Nucleus accumbens (tissue), 56 donors: ENCODE data around the gene MDM1.

Experiments
- DNase-seq, 56 donors: peaks; one replicate each; lab custom pipeline; 2025; lab: John Stamatoyannopoulos, UW

The MDM1 gene

DNA sequence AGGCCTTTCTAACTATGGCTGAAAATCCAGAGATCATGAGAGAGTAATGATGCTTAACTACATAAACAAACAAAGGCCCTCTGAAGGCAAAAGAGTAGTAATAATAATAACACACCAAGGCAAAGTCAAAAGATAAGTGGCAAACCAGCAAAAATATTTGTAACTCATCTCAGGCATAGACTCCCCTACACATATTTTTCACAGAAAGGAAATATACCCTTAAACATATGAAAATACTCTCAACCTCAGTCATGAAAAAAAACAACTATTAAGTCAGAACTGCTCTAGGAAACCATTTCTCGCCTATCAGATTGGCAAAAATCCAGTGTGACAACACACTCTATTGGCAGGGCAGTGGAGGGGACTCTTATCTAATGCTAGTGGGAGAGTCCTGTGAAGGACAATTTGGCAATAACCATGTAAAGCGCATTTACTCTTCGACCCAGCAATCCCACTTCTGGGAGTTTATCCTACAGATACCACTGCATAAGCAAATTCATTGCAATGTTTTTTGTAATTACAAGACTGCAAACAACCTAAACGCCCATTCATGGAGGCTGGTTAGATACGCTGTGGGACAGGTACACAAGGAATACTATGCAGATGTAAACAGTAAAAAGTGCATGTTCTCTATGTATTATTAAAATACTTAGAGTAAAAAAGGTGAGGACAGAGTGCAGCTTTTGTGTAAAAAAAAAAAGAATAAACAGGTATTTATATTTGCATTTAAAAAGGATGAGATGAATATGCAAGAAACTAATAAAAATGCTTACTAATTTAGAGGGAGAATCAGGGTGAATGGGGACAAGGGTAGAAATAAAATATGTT is 52.7 kb downstream of the MDM1 start:
- no peak for DNase-seq

DNA sequence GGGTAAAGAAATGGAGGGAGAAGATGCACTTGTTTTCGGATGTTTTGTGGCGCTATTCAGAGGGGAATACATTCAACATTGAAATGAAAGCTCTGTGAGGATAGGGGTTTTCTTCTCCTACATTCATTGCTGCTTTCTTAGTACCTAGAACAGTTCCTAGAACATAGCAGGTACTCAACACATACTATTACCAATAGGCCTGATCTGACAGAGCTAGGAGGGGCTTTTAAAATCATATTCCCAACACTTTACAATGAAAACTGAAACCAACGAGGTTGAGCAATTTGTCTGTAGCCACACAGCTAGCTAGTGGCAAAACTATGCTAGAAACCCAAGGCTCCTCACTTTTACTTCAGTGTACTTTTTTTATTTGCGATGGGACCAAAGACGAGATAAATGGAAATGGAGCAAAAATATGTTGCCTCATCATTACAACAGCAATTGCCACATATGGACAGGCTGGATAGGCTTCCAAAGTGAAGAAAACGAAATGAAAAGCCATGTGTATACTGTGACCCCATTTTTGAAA is 55.7 kb downstream of the MDM1 start:
- DNase-seq, result no peak

DNA sequence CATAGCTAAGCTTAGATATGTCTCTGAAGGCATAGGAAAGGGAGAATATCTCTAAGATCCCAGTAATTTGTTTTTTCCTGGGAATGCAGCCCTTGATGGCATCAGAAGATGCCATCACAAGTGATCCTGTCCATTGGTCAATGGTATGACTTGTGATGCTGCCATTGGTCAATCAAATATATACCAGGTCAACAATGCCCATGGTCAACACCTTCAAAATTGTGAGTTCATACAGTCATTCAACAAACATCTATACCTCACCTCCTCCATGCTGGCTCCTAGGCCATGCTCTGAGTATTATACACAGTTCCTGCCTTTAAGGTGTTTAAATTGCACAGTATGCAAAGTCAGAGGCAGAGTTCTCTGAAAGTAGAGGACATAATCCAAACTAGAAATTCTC is 59.4 kb downstream of the MDM1 start:
- no peak for DNase-seq

GRCh38 chr12:68271346-68271745 is 60.8 kb downstream of the MDM1 start:
- DNase-seq, result no peak

- no peak for DNase-seq
Measured at GRCh38 chr12:68270358-68270757, 61.8 kb downstream of the MDM1 start.

GRCh38 chr12:68269779-68270178 is 62.4 kb downstream of the MDM1 start:
- DNase-seq, result no peak

DNA sequence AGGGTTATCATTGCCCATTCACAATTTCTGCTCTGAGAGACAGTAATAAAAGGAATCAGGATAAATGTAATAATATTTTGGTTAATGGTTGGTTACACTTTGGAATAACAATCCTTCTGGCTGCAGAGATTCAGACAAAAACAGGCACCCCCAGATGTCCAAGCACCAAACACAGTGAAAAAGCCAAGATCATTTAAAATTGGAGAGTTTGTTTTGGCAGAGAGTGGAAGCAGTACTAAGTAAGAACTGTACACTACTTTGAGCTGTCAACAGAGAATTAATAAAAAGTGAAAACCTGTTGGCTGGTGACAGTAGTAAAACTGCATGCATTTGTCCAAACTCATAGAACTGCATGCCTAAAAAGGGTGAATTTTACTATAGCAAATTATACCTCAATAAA is 63.2 kb downstream of the MDM1 start:
- DNase-seq, result no peak

DNA sequence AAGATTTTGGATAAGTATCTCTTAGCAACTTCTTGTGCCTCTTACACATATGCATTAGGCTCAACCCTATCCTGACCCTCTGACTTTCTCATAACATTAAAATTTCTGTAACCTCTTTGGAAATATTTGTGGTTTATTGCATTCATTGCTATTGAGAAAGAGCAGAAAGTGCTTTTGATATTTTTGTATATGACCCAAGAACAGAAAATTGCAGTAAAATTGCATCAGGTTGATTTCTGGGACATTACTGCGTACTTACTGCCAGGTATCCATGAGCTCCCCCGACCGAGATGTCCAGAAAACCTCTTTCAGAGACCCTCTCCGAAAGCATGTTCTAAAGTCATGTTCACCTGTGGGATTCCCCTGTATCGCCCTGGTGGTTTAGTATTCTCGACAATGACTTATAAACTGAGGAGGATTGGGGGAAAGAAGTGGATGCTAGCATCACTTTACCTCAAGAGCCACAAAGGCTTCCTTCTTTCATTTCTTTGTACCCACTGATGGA is 64.2 kb downstream of the MDM1 start:
- DNase-seq, result no peak

- DNase-seq, result no peak
Measured at GRCh38 chr12:68264857-68265256, 67.3 kb downstream of the MDM1 start.

- no peak for DNase-seq
Measured at GRCh38 chr12:68264158-68264855, 67.9 kb downstream of the MDM1 start.

DNA sequence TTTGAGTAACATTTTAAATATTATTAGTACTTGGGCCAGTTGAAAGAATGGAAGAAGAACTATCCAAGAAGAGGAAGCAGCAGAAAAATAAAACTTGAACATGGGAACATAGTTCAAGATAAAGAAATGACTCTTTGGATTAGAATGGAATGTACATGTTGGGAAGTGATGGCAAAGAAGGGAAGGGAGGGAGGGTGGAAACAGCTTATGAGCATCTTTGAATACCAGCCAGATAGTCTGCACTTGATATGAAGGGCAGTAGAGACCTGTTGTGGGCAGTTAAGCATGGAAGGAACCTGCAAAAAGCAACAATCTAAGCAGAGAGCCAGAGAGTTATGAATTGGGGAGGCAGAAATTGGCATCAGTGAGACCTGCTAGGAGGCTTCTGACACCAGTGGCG is 68.8 kb downstream of the MDM1 start:
- no peak for DNase-seq

DNA sequence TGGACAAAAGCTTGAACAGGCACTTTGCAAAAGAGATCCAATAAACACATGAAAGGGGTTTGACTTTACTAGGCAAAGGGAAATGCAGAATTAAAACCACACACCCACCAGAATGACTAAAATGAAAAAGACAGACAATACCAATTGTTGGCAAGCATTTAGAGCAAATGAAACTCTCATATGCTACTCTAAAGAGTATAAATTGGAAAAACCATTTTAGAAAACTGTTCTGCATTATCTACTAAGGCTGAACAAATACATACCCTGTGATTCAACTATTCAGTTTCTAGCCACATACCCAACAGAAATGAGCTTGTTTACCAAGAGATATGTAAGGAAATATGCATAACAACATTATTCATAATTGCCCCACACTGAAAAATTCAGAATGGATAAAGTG is 70.3 kb downstream of the MDM1 start:
- no peak for DNase-seq

- DNase-seq, result no peak
Measured at GRCh38 chr12:68260153-68260552, 72.0 kb downstream of the MDM1 start.

DNA sequence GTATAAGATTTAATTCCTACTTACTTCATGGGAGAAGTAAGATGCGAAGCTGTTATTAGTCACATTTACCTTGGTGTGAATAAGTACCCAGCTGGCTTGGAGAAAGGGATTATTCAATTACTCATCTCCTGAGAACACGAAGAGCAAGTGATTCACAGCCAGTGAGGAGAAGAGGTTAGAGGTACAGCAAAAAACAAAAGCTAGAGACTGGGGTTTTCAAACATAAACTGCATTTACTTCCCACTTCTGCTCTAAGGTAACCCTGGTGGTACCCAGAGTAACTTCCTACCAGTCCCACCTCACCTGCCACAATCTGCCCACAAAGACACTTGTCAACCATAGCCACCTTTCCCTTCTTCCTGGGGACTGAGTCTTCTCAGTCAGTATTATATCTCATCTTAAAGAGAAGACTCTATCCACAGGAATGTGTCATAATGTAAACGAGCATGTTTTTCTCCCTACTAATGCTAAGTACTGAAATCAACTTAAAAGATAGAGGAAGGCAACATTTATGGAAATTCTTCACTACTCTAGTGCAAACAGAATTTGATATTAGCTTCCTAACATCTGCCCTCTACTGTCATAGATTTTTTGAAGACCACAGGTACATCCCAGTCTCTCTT is 72.7 kb downstream of the MDM1 start:
- peak in 1 of 56 donors; percentile 7 for DNase-seq

DNA sequence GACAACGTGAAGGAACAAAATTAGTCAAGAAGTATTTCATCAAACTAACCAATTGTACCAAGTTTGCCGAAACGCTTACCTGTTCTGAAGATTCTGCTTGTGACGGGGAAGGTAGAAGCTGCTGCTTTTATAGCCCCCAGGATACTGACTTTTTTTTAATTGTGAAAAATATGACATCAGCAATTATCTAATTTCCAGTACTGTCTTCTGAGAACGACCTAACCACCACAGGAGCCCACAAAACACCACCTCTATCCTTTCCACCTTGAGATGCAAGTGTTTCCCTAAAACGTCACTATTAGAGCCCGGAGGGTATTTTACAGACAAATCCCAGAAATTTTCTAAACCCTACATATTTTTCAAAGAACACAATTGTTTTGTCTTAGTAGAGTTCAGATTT is 78.7 kb downstream of the MDM1 start, which contains the start of gene IL22:
Gene IL22 (minus strand): TSS at position 101 of the 400 bp plus-strand sequence. CDS start 156 bp downstream, outside the sequence.
- DNase-seq, result no peak

DNA sequence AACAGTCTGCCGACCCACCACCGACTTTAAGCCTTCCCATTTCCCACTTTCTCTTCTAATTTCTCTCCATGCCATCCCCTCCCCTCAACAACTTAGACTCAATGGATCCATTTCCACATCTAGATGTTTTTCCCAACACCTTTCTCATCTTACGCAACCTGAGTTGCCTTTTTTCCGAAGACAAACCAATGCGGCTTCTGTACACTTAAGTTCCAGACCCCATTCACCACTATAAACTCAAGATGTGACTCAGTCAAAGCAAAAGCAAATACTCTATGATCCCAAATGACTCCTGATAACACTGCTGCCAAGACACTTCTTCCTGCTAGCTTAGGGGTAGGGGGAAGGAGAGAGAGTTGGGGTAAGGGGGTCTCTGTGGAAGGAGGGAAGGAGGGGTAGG is 80.1 kb downstream of the MDM1 start:
- no peak for DNase-seq

- no peak for DNase-seq
Measured at GRCh38 chr12:68250454-68250853, 81.7 kb downstream of the MDM1 start.

GRCh38 chr12:68247785-68248184 is 84.4 kb downstream of the MDM1 start:
- DNase-seq, result no peak

DNA sequence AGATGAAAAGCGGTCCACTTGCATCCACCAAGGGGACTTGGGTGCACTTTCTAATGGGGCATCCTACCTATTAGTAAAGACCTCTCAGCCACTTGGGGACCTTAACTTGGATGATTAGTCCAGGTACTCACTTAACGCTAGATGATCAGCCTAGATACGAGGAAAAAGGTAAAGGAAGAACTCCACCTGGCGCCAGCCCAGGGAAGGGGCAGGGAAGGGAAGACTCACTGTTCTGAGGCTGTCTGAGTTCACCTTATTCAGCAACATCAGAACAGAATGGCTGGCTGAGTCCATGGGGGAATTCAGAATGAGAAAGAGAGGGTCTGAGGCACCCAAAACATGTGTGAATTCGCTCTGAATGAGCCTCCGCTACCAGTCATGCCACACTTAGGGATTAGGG is 85.8 kb downstream of the MDM1 start:
- DNase-seq, result no peak

DNA sequence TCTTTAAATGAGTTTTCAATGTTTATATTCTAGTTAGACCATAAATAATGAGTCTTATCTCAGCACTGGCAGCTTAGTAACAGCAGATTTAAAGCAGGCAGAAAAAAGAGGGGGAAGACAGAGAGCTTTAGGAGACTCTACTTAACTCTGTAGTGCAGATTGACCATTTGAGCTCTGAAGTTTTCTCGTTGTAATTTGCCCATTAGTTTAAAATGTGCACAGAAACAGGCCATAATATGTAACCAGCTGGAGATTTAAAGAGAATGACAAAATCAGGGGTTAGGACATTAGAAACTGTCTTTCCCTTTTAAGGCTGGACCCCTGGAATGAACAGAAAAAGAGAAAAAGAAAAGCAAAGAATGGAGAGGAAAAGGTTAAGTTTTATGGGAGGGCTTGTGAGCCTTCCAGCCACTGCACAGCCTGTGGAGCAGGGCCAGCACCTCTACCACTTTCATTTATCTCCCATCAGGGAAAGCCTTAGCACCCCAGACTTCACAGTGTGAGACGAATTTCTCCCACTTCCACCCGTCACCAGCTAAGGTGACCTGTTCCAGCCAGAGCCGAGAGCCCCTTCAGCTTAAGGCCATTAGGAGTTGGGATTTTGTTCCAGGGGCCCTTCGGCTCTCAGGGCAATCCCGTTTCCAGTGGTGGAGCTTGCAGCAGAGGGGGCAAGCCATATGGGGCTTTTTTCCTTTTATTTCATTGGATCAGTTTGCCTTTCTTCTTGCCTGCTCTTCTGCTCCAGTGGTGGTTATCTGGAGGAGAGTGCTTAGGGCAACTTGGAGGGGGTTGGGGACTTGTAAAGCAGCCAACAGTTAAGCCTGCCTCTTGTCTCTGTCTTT is 86.8 kb downstream of the MDM1 start:
- no peak for DNase-seq
